ENCODE measurements around the gene PPP2R2C. TPM values are rescaled to one million over a fixed set of nuclear protein-coding genes. Genes with fewer than 3 reads are reported as not detected.

The PPP2R2C gene
- total and polyA plus RNA-seq, 2 experiments from 2014 or later, result not detected

- Histone ChIP-seq H3K36me3 (ENCODE audit: low read depth) (no peaks in the 10 kb centered on the region), H3K9me3 (ENCODE audit: low read depth) (no peaks in the 10 kb centered on the region), H3K9me2 (ENCODE audit: insufficient read depth) (no peaks in the 10 kb centered on the region), H3K4me2 (ENCODE audit: unreplicated experiment) (no peak overlapping the region), H4K20me1 (ENCODE audit: insufficient read depth) (no peaks in the 10 kb centered on the region), H3K27ac (no peak overlapping the region), H2AFZ (no peak overlapping the region), H3F3A (ENCODE audit: insufficient read depth) (no peaks in the 10 kb centered on the region), H3K27me3 (replicated peaks; ENCODE audit: insufficient read depth) (peaks cover 8% of the 10 kb centered on the region; the same call in 1 of the 2 replicates), H3K9ac (no peak overlapping the region), H3K79me2 (ENCODE audit: insufficient read depth) (no peaks in the 10 kb centered on the region), H3K4me1 (ENCODE audit: insufficient read depth) (no peaks in the 10 kb centered on the region), H3K4me3 (no peak overlapping the region)
- in situ Hi-C loops (cut with MboI), result no loop called here
- TF ChIP-seq EZH2 (IDR thresholded peaks at IDR 0.05; ENCODE audit: insufficient read depth, poor library complexity, severe bottlenecking) (no peak), EZH2phosphoT487 (IDR thresholded peaks at IDR 0.05; ENCODE audit: insufficient read depth, low read depth) (no peak)
- 17 to 20% methylated on average over 22 of the region's 22 CpGs for WGBS, 2 experiments (ENCODE audit: low coverage in 1 of 2, low lambda C conversion rate in 2 of 2, missing lambda C conversion rate in 2 of 2)
- peak; percentile 21 for DNase-seq
These were observed 21.4 kb upstream of the PPP2R2C start for GRCh38 chr4:6493658-6494304.

DNA sequence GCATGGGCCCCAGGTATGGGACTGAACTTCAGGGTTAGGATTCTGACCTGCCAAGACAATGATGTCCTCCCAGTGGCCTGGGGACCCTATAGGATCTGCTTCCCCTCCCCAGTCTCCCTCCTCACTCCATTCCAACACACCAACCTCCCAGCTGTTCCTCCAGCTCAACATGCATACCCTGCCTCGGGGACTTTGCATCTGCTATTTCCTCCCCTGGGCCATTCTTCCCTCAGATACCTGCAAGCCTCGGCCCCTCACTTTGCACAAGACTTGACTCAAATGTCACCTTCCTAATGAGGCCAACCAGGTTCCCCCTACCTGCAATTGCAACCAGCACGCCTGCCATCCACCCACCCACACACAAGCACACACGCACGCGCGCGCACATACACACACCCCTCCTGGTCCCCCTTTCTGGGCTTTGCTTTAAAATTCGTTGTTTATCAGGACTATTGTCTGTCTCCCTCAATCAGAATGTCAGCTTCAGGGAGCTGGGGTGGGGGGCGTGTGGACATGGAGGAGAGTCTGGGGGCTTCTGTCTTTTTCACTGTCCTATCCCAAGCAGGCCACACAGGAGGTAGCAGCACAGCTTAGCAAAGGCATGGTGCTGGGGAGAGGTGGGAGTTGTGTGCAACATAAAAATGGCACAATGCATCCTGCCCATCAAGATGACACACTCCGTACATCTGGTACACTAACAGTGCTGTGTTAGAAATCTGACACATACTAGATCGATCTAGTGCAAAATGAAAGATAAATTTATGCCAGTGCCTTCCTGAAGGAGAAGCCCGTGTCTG, 20.6 kb upstream of the PPP2R2C start:
- TF ChIP-seq EZH2phosphoT487 (IDR thresholded peaks at IDR 0.05; ENCODE audit: insufficient read depth, low read depth) (no peak), EZH2 (IDR thresholded peaks at IDR 0.05; ENCODE audit: insufficient read depth, poor library complexity, severe bottlenecking) (no peak)
- Histone ChIP-seq H3K4me2 (ENCODE audit: unreplicated experiment) (no peak overlapping the region), H3K79me2 (ENCODE audit: insufficient read depth) (no peaks in the 10 kb centered on the region), H4K20me1 (ENCODE audit: insufficient read depth) (no peaks in the 10 kb centered on the region), H3K36me3 (ENCODE audit: low read depth) (no peaks in the 10 kb centered on the region), H3K9me2 (ENCODE audit: insufficient read depth) (no peaks in the 10 kb centered on the region), H3K27ac (no peak overlapping the region), H3K4me3 (no peak overlapping the region), H3K4me1 (ENCODE audit: insufficient read depth) (no peaks in the 10 kb centered on the region), H3K9ac (no peak overlapping the region), H3K27me3 (replicated peaks; ENCODE audit: insufficient read depth) (peaks cover 8% of the 10 kb centered on the region; the same call in 1 of the 2 replicates), H3F3A (ENCODE audit: insufficient read depth) (no peaks in the 10 kb centered on the region), H3K9me3 (ENCODE audit: low read depth) (no peaks in the 10 kb centered on the region), H2AFZ (no peak overlapping the region)
- no peak for DNase-seq
- WGBS, 2 experiments (ENCODE audit: low coverage in 1 of 2, low lambda C conversion rate in 2 of 2, missing lambda C conversion rate in 2 of 2), result 41 to 48% methylated on average over 13 of the region's 13 CpGs
- in situ Hi-C loops (cut with MboI), result no loop called here

DNA sequence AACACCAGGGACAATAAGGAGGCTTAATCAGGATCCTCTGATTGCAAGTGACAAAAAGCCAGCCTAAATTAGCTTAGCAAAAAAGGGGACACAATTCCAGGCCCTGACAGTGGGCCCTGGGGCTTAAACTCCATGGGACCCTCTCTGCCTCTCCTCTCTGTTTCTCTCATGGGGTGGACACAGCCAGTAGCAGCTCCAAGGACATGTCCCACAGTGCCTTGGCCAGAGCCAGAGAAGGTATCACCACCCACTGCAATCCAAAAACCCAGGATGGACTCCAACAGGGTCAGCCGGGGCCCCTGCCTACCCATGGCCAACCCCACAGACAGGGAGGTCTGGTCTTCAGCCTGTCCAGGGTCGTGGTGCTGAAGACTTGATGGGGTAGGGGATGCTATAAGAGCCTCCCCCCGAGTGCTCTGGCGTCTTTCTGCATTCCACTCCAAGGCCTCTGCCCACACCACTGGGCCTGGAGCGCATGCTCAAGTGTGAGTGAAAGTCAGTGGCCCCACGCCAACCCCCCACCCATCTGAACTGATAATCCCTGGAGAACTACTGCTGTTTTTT, 19.7 kb upstream of the PPP2R2C start:
- H3K4me1 ChIP-seq (ENCODE audit: insufficient read depth), result no peaks in the 10 kb centered on the region
- H3K4me3 ChIP-seq, result no peak overlapping the region
- H3K36me3 ChIP-seq (ENCODE audit: low read depth), result no peaks in the 10 kb centered on the region
- no peaks in the 10 kb centered on the region for H3K9me3 ChIP-seq (ENCODE audit: low read depth)
- peaks cover 8% of the 10 kb centered on the region; the same call in 1 of the 2 replicates for H3K27me3 ChIP-seq (replicated peaks; ENCODE audit: insufficient read depth)
- H4K20me1 ChIP-seq (ENCODE audit: insufficient read depth), result no peaks in the 10 kb centered on the region
- no peak for DNase-seq
- H3K27ac ChIP-seq, result no peak overlapping the region
- H3K79me2 ChIP-seq (ENCODE audit: insufficient read depth), result no peaks in the 10 kb centered on the region
- H2AFZ ChIP-seq, result no peak overlapping the region
- WGBS, 2 experiments (ENCODE audit: low coverage in 1 of 2, low lambda C conversion rate in 2 of 2, missing lambda C conversion rate in 2 of 2), result 34 to 42% methylated on average over 6 of the region's 6 CpGs
- no peaks in the 10 kb centered on the region for H3K9me2 ChIP-seq (ENCODE audit: insufficient read depth)
- no peak for TF ChIP-seq EZH2phosphoT487 (IDR thresholded peaks at IDR 0.05; ENCODE audit: insufficient read depth, low read depth)
- TF ChIP-seq EZH2 (IDR thresholded peaks at IDR 0.05; ENCODE audit: insufficient read depth, poor library complexity, severe bottlenecking), result no peak
- H3K9ac ChIP-seq, result no peak overlapping the region
- in situ Hi-C loops (cut with MboI), result no loop called here
- H3F3A ChIP-seq (ENCODE audit: insufficient read depth), result no peaks in the 10 kb centered on the region
- no peak overlapping the region for H3K4me2 ChIP-seq (ENCODE audit: unreplicated experiment)

DNA sequence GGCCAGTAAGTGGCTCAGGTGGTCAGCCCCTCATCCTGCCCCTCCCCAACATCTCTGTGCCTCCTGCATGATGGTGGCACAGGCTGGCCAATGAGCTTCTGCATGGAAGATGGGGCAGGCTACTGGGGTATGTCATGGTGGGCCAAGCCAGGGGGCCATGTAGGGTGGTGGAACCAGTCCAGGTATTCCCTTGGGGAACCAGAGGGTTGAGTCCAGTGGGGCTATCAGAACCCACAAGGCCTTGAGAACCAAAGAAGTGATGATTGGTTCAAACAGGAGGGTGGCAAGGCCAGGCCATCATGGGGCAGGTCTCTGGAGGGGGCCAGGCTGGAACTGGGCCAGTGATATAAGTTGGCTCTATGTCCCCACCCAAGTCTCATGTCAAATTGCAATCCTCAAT, 18.8 kb upstream of the PPP2R2C start:
- in situ Hi-C loops (cut with MboI), result no loop called here
- H3K9me2 ChIP-seq (ENCODE audit: insufficient read depth), result no peaks in the 10 kb centered on the region
- H3K4me3 ChIP-seq, result no peak overlapping the region
- H3K4me1 ChIP-seq (ENCODE audit: insufficient read depth), result no peaks in the 10 kb centered on the region
- H3F3A ChIP-seq (ENCODE audit: insufficient read depth), result no peaks in the 10 kb centered on the region
- H2AFZ ChIP-seq, result no peak overlapping the region
- no peak overlapping the region for H3K4me2 ChIP-seq (ENCODE audit: unreplicated experiment)
- H3K36me3 ChIP-seq (ENCODE audit: low read depth), result no peaks in the 10 kb centered on the region
- H3K79me2 ChIP-seq (ENCODE audit: insufficient read depth), result no peaks in the 10 kb centered on the region
- TF ChIP-seq EZH2phosphoT487 (IDR thresholded peaks at IDR 0.05; ENCODE audit: insufficient read depth, low read depth), result no peak
- H4K20me1 ChIP-seq (ENCODE audit: insufficient read depth), result no peaks in the 10 kb centered on the region
- H3K9me3 ChIP-seq (ENCODE audit: low read depth), result no peaks in the 10 kb centered on the region
- H3K9ac ChIP-seq, result no peak overlapping the region
- DNase-seq, result no peak
- no peak overlapping the region for H3K27ac ChIP-seq
- H3K27me3 ChIP-seq (replicated peaks; ENCODE audit: insufficient read depth), result peaks cover 8% of the 10 kb centered on the region; the same call in 1 of the 2 replicates
